Smooth muscle cell (in vitro differentiated cells): ENCODE data around the gene CNTNAP5. TPM values are rescaled to one million over a fixed set of nuclear protein-coding genes. Genes with fewer than 3 reads are reported as not detected.

Experiments used
- DNase-seq: peaks from one replicate; lab custom pipeline; 2025; ENCODE audit not compliant: unreplicated experiment; lab: John Stamatoyannopoulos, UW
- H2AFZ ChIP-seq: fragments of 200-600 bp; sonication (generic); 2 replicates; pipeline ENCODE4 v1.6.0; 2016; ENCODE audit warnings: antibody characterized with exemption, low read depth, mild to moderate bottlenecking
- H3F3A ChIP-seq: fragments of 200-600 bp; sonication (generic); 2 replicates; pipeline ENCODE4 v1.6.0; 2017; ENCODE audit warnings: antibody characterized with exemption, low read depth
- H3K27ac ChIP-seq: fragments of 200-600 bp; sonication (generic); 2 replicates; pipeline ENCODE4 v1.5.1; 2016; ENCODE audit warnings: low read depth, mild to moderate bottlenecking
- H3K27me3 ChIP-seq: fragments of 200-600 bp; sonication (generic); 2 replicates; pipeline ENCODE4 v1.6.1; 2016; ENCODE audit warnings: low read depth, mild to moderate bottlenecking
- H3K36me3 ChIP-seq: fragments of 200-600 bp; sonication (generic); 2 replicates; pipeline ENCODE4 v1.5.1; 2016; ENCODE audit warnings: low read depth
- H3K4me1 ChIP-seq: fragments of 200-600 bp; sonication (generic); 2 replicates; pipeline ENCODE4 v1.5.1; 2016; ENCODE audit warnings: low read depth
- H3K4me2 ChIP-seq: fragments of 200-600 bp; sonication (generic); 2 replicates; pipeline ENCODE4 v1.6.0; 2016; ENCODE audit warnings: mild to moderate bottlenecking
- H3K4me3 ChIP-seq: fragments of 200-600 bp; sonication (generic); 2 replicates; pipeline ENCODE4 v1.5.1; 2016; ENCODE audit warnings: mild to moderate bottlenecking
- H3K79me2 ChIP-seq: fragments of 200-600 bp; sonication (generic); 2 replicates; pipeline ENCODE4 v1.6.0; 2016; ENCODE audit warnings: low read depth, mild to moderate bottlenecking
- H3K9ac ChIP-seq: fragments of 200-600 bp; sonication (generic); 2 replicates; pipeline ENCODE4 v1.6.0; 2016; ENCODE audit warnings: low read depth
- H3K9me3 ChIP-seq: fragments of 200-600 bp; sonication (generic); replicated peaks from 2 replicates; pipeline ENCODE4 v1.5.1; 2016; ENCODE audit warnings: low read depth
- H4K20me1 ChIP-seq: fragments of 200-600 bp; sonication (generic); 2 replicates; pipeline ENCODE4 v1.6.0; 2016; ENCODE audit warnings: low read depth
- WGBS: methylation state at CpG from one replicate; pipeline ENCODE4 v1.1.7; 2016; ENCODE audit warnings: low lambda C conversion rate; 5-methylcytosine and 5-hydroxymethylcytosine counted together
- polyA plus RNA-seq: library from polyadenylated mRNA; unstranded; fragments of >200 nt; fragmentation: Nextera tagmentation; extraction: Ambion mirVana; gene quantifications from 2 replicates; pipeline ENCODE4 v1.2.1, GENCODE V29; 2016
- total RNA-seq: library from RNA; depleted of rRNA; stranded (reverse); fragments of >200 nt; gene quantifications from 2 replicates; pipeline ENCODE4 v1.2.3, GENCODE V29; 2014
- TF ChIP-seq, protein P1 (sequence below): fragments of 200-600 bp; sonication (generic); IDR thresholded peaks from 2 replicates; pipeline ENCODE4 v1.5.1; 2017; ENCODE audit warnings: borderline replicate concordance, mild to moderate bottlenecking, antibody characterized with exemption; ENCODE audit not compliant: insufficient read depth, poor library complexity, severe bottlenecking

The CNTNAP5 gene
- total and polyA plus RNA-seq, 2 experiments from 2014 or later = not detected

DNA sequence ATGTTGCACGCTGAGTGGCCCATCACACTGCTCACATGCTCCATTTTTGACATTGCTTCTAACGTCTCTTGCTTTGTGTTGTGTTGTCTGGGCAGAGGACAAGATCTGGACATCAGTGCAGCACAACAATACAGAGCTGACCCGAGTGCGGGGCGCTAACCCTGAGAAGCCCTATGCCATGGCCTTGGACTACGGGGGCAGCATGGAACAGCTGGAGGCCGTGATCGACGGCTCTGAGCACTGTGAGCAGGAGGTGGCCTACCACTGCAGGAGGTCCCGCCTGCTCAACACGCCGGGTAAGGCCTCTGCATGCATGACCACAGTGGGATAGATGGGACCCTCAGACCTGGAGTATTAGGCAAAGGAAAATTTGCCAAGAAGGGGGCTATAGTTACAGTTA is 622.6 kb downstream of the CNTNAP5 start:
- 91% methylated on average over 12 of the region's 12 CpGs for WGBS
- Histone ChIP-seq H3K79me2 (no peaks in the 10 kb centered on the region), H3K9me3 (no peaks in the 10 kb centered on the region), H3K4me3 (no peak overlapping the region), H3K4me2 (no peak overlapping the region), H3K27me3 (no peaks in the 10 kb centered on the region), H3K9ac (no peak overlapping the region), H3F3A (no peaks in the 10 kb centered on the region), H3K36me3 (no peaks in the 10 kb centered on the region), H4K20me1 (no peaks in the 10 kb centered on the region), H3K4me1 (no peaks in the 10 kb centered on the region), H3K27ac (no peak overlapping the region), H2AFZ (no peak overlapping the region)
- TF ChIP-seq, protein P1, sequence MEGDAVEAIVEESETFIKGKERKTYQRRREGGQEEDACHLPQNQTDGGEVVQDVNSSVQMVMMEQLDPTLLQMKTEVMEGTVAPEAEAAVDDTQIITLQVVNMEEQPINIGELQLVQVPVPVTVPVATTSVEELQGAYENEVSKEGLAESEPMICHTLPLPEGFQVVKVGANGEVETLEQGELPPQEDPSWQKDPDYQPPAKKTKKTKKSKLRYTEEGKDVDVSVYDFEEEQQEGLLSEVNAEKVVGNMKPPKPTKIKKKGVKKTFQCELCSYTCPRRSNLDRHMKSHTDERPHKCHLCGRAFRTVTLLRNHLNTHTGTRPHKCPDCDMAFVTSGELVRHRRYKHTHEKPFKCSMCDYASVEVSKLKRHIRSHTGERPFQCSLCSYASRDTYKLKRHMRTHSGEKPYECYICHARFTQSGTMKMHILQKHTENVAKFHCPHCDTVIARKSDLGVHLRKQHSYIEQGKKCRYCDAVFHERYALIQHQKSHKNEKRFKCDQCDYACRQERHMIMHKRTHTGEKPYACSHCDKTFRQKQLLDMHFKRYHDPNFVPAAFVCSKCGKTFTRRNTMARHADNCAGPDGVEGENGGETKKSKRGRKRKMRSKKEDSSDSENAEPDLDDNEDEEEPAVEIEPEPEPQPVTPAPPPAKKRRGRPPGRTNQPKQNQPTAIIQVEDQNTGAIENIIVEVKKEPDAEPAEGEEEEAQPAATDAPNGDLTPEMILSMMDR = no peak
- no peak for DNase-seq

- H3K4me1 ChIP-seq = no peaks in the 10 kb centered on the region
- H3K4me2 ChIP-seq = no peak overlapping the region
- H3K4me3 ChIP-seq = no peak overlapping the region
- TF ChIP-seq, protein P1 = no peak
- H3K79me2 ChIP-seq = no peaks in the 10 kb centered on the region
- no peak overlapping the region for H3K9ac ChIP-seq
- H4K20me1 ChIP-seq = no peaks in the 10 kb centered on the region
- H3K36me3 ChIP-seq = no peaks in the 10 kb centered on the region
- H2AFZ ChIP-seq = no peak overlapping the region
- no peak overlapping the region for H3K27ac ChIP-seq
- H3K9me3 ChIP-seq = no peaks in the 10 kb centered on the region
- no peak for DNase-seq
- no peaks in the 10 kb centered on the region for H3K27me3 ChIP-seq
- H3F3A ChIP-seq = no peaks in the 10 kb centered on the region
- 89% methylated on average over 6 of the region's 6 CpGs for WGBS
Measured at GRCh38 chr2:124649001-124649400, 623.9 kb downstream of the CNTNAP5 start.

DNA sequence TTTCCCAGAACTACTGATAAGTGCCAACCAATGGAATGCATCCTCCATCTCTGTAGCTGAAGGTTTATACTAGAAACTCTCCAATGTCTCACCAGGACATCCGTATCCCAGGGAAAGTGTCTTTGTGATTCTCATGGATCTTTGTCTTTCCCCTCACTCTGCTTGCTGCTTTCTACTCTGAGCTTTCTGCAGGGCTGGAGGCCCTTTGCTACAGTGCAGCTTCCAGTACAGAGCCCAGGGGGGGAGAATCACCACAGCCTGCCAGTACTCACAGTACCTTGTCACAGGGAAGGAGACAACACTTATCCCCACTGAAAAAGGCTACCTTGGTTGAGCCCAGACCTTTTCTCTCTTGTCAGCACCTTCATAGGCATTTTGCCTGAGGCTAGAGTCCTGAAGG is 627.0 kb downstream of the CNTNAP5 start:
- Histone ChIP-seq H3K27me3 (no peaks in the 10 kb centered on the region), H3K4me1 (no peaks in the 10 kb centered on the region), H3K9ac (no peak overlapping the region), H3K79me2 (no peaks in the 10 kb centered on the region), H2AFZ (no peak overlapping the region), H3K36me3 (no peaks in the 10 kb centered on the region), H3K9me3 (no peaks in the 10 kb centered on the region), H3K4me3 (no peak overlapping the region), H3F3A (no peaks in the 10 kb centered on the region), H4K20me1 (no peaks in the 10 kb centered on the region), H3K4me2 (no peak overlapping the region), H3K27ac (no peak overlapping the region)
- TF ChIP-seq, protein P1 = no peak
- DNase-seq = no peak
- 88% methylated on average over 1 of the region's 1 CpG for WGBS

DNA sequence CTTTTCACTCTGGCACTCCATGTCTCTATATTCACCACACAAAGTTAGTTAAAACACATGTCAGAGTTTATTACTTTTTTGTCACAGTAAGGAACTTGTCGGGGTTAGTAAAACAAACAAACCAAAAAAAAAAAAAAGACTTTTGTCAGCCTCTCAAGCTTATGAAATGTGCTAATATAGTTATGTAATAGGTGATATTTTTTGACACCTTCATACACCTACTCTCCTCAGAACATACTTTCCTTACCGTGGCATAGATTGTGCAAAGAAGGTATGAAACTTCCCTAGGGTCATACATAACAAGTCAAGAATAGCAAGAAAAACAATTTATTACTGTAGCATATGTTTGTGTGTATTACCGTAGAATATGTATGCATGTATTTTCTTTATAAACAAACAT is 633.3 kb downstream of the CNTNAP5 start:
- no peaks in the 10 kb centered on the region for H3K9me3 ChIP-seq
- H3K36me3 ChIP-seq = no peaks in the 10 kb centered on the region
- 89% methylated on average over 3 of the region's 3 CpGs for WGBS
- no peak overlapping the region for H3K9ac ChIP-seq
- H2AFZ ChIP-seq = no peak overlapping the region
- H3K27ac ChIP-seq = no peak overlapping the region
- H3K4me1 ChIP-seq = no peaks in the 10 kb centered on the region
- no peak for DNase-seq
- no peaks in the 10 kb centered on the region for H3K79me2 ChIP-seq
- H4K20me1 ChIP-seq = no peaks in the 10 kb centered on the region
- H3K4me2 ChIP-seq = no peak overlapping the region
- no peak overlapping the region for H3K4me3 ChIP-seq
- TF ChIP-seq, protein P1 = no peak
- no peaks in the 10 kb centered on the region for H3K27me3 ChIP-seq
- no peaks in the 10 kb centered on the region for H3F3A ChIP-seq
